ENCODE data around the gene SCLY. TPM values are rescaled to one million over a fixed set of nuclear protein-coding genes. Genes with fewer than 3 reads are reported as not detected.

SCLY gene
- total and polyA plus RNA-seq, 4 donors: 7.8 to 16.1 (median 12.1) TPM

GRCh38 chr2:238095143-238095542, 34.3 kb downstream of the SCLY start:
- Histone ChIP-seq H3K36me3 (ENCODE audit: control insufficient read depth in 4 of 4, insufficient read depth in 4 of 4, low read length in 4 of 4) (peaks cover 0 to 8% (median 0%) of the 10 kb centered on the region in 4 donors), H3K4me1 (ENCODE audit: control insufficient read depth in 5 of 5, insufficient read depth in 5 of 5, low read length in 5 of 5) (peaks cover 0 to 3% (median 0%) of the 10 kb centered on the region in 5 donors), H3K9ac (ENCODE audit: insufficient read depth in 1 of 2, low read length in 2 of 2) (no peak overlapping the region), H3K4me3 (no peak overlapping the region), H3K27ac (ENCODE audit: low read depth in 1 of 2, low read length in 1 of 2) (no peak overlapping the region), H3K9me3 (ENCODE audit: control insufficient read depth in 4 of 4, insufficient read depth in 3 of 4, low read length in 3 of 4) (no peaks in the 10 kb centered on the region), H3K27me3 (ENCODE audit: control insufficient read depth in 3 of 3, insufficient read depth in 3 of 3, low read length in 2 of 3) (no peaks in the 10 kb centered on the region)
- TF ChIP-seq CTCF (IDR thresholded peaks at IDR 0.05; ENCODE audit: control extremely low read depth, extremely low read depth): no peak
- no peak for ATAC-seq (ENCODE audit: insufficient read depth, low FRiP score)
- DNase-seq: no peak
- 82 to 84% methylated on average over 7 of the region's 7 CpGs for WGBS, 2 donors

GRCh38 chr2:238096311-238097011, 35.7 kb downstream of the SCLY start:
- DNase-seq (no peak), ATAC-seq (ENCODE audit: insufficient read depth, low FRiP score) (no peak)
- peaks cover 0 to 3% (median 0%) of the 10 kb centered on the region in 5 donors for H3K4me1 ChIP-seq (ENCODE audit: control insufficient read depth in 5 of 5, insufficient read depth in 5 of 5, low read length in 5 of 5)
- no peak overlapping the region for H3K9ac ChIP-seq (ENCODE audit: insufficient read depth in 1 of 2, low read length in 2 of 2)
- H3K27ac ChIP-seq (ENCODE audit: low read depth in 1 of 2, low read length in 1 of 2): no peak overlapping the region
- 92 to 93% methylated on average over 20 to 22 of the region's 22 CpGs for WGBS, 2 donors
- no peaks in the 10 kb centered on the region for H3K27me3 ChIP-seq (ENCODE audit: control insufficient read depth in 3 of 3, insufficient read depth in 3 of 3, low read length in 2 of 3)
- TF ChIP-seq CTCF (IDR thresholded peaks at IDR 0.05; ENCODE audit: control extremely low read depth, extremely low read depth): no peak
- H3K4me3 ChIP-seq: no peak overlapping the region
- peaks cover 0 to 6% (median 0%) of the 10 kb centered on the region in 4 donors for H3K36me3 ChIP-seq (ENCODE audit: control insufficient read depth in 4 of 4, insufficient read depth in 4 of 4, low read length in 4 of 4)
- H3K9me3 ChIP-seq (ENCODE audit: control insufficient read depth in 4 of 4, insufficient read depth in 3 of 4, low read length in 3 of 4): no peaks in the 10 kb centered on the region

GRCh38 chr2:238097201-238097987, 36.6 kb downstream of the SCLY start:
- DNase-seq (no peak), ATAC-seq (ENCODE audit: insufficient read depth, low FRiP score) (no peak)
- peaks cover 0 to 3% (median 0%) of the 10 kb centered on the region in 5 donors for H3K4me1 ChIP-seq (ENCODE audit: control insufficient read depth in 5 of 5, insufficient read depth in 5 of 5, low read length in 5 of 5)
- no peaks in the 10 kb centered on the region for H3K27me3 ChIP-seq (ENCODE audit: control insufficient read depth in 3 of 3, insufficient read depth in 3 of 3, low read length in 2 of 3)
- no peak for TF ChIP-seq CTCF (IDR thresholded peaks at IDR 0.05; ENCODE audit: control extremely low read depth, extremely low read depth)
- no peak overlapping the region for H3K9ac ChIP-seq (ENCODE audit: insufficient read depth in 1 of 2, low read length in 2 of 2)
- WGBS, 2 donors: 90 to 92% methylated on average over 19 of the region's 19 CpGs
- peaks cover 0 to 2% (median 0%) of the 10 kb centered on the region in 4 donors for H3K36me3 ChIP-seq (ENCODE audit: control insufficient read depth in 4 of 4, insufficient read depth in 4 of 4, low read length in 4 of 4)
- H3K27ac ChIP-seq (ENCODE audit: low read depth in 1 of 2, low read length in 1 of 2): no peak overlapping the region
- no peak overlapping the region for H3K4me3 ChIP-seq
- H3K9me3 ChIP-seq (ENCODE audit: control insufficient read depth in 4 of 4, insufficient read depth in 3 of 4, low read length in 3 of 4): no peaks in the 10 kb centered on the region
